Karpas-422 (cell line): ENCODE measurements around the gene GPR162. TPM values are rescaled to one million over a fixed set of nuclear protein-coding genes. Genes with fewer than 3 reads are reported as not detected.
A peak's percentile ranks its signal among the peaks of the same experiment; 100 is the strongest.

Experiments
- DNase-seq: peaks from one replicate; pipeline ENCODE4 v3.0.0-alpha.2; 2015
- H2AFZ ChIP-seq: fragments of 200-600 bp; sonication (generic); 2 replicates; pipeline ENCODE4 v1.6.1; 2014; ENCODE audit warnings: antibody characterized with exemption, low read length, mixed read lengths
- H3K27ac ChIP-seq: fragments of 200-600 bp; sonication (generic); 2 replicates; pipeline ENCODE4 v1.5.1; 2014; ENCODE audit warnings: mild to moderate bottlenecking, low read length, moderate library complexity
- H3K27me3 ChIP-seq: fragments of 200-600 bp; sonication (generic); 2 replicates; pipeline ENCODE4 v1.6.1; 2014; ENCODE audit warnings: low read length, mixed read lengths
- H3K36me3 ChIP-seq: fragments of 200-600 bp; sonication (generic); 2 replicates; pipeline ENCODE4 v1.6.1; 2014; ENCODE audit warnings: low read length, mixed read lengths; ENCODE audit not compliant: insufficient read depth
- H3K4me1 ChIP-seq: fragments of 200-600 bp; sonication (generic); 2 replicates; pipeline ENCODE4 v1.6.1; 2014; ENCODE audit warnings: mild to moderate bottlenecking, low read length, mixed read lengths
- H3K4me2 ChIP-seq: fragments of 200-600 bp; sonication (generic); 2 replicates; pipeline ENCODE4 v1.6.1; 2014; ENCODE audit warnings: low read length, low read depth, mild to moderate bottlenecking; ENCODE audit not compliant: poor library complexity, severe bottlenecking
- H3K4me3 ChIP-seq: fragments of 200-600 bp; sonication (generic); 2 replicates; pipeline ENCODE4 v1.5.1; 2014; ENCODE audit warnings: mild to moderate bottlenecking, antibody characterized with exemption, low read length, mixed read lengths
- H3K79me2 ChIP-seq: fragments of 200-600 bp; sonication (generic); 2 replicates; pipeline ENCODE4 v1.6.1; 2014; ENCODE audit warnings: mild to moderate bottlenecking, low read length, mixed read lengths
- H3K9ac ChIP-seq: fragments of 200-600 bp; sonication (generic); 2 replicates; pipeline ENCODE4 v1.6.0; 2014; ENCODE audit warnings: low read length
- H3K9me2 ChIP-seq: fragments of 200-600 bp; sonication (generic), shearing (Covaris generic); replicated peaks from 2 replicates; pipeline ENCODE4 v1.6.0; 2014; ENCODE audit warnings: mild to moderate bottlenecking, low read length, moderate library complexity; ENCODE audit not compliant: insufficient read depth
- H3K9me3 ChIP-seq: fragments of 300-700, 200-600 bp; sonication (generic); 2 replicates; pipeline ENCODE4 v1.6.1; 2014; ENCODE audit warnings: low read length, mixed read lengths
- H4K20me1 ChIP-seq: fragments of 200-600 bp; sonication (generic); 2 replicates; pipeline ENCODE4 v1.6.1; 2014; ENCODE audit warnings: mild to moderate bottlenecking, antibody characterized with exemption, low read length, low read depth; ENCODE audit not compliant: insufficient read depth
- total RNA-seq: library from RNA; depleted of rRNA; stranded (reverse); fragments of >200 nt; shearing (Covaris generic); gene quantifications from 2 replicates; pipeline ENCODE4 v1.2.3, GENCODE V29; 2014; ENCODE audit warnings: low replicate concordance

Gene GPR162
- total RNA-seq, 1 experiment from 2014 or later, result not detected

DNA sequence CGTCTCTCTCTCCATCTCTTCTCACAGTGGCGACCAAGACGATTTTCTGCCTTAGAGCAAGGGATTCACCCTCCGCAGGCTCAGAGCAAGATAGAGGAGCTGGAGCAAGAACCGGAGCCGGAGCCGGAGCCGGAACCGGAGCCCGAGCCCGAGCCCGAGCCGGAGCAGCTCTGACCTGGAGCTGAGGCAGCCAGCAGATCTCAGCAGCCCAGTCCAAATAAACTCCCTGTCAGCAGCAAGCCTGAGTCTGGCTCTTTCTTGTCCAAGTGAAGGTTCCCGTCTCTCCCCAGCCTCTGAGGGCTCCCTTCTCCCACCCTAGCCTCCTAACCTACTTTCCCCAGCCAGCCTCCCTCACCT lies 43.4 kb upstream of the GPR162 start:
- Histone ChIP-seq H4K20me1 (no peaks in the 10 kb centered on the region), H3K79me2 (no peaks in the 10 kb centered on the region), H3K4me1 (peaks cover 12% of the 10 kb centered on the region), H3K9me3 (no peaks in the 10 kb centered on the region), H3K4me3 (peak overlapping the region; percentile 69), H3K4me2 (peak overlapping the region; percentile 82), H3K27me3 (no peaks in the 10 kb centered on the region), H3K36me3 (no peaks in the 10 kb centered on the region), H3K9me2 (no peaks in the 10 kb centered on the region), H3K9ac (peak overlapping the region; percentile 59), H3K27ac (no peak overlapping the region), H2AFZ (peak overlapping the region; percentile 74; the same call in 1 of the 2 replicates)
- no peak for DNase-seq

DNA sequence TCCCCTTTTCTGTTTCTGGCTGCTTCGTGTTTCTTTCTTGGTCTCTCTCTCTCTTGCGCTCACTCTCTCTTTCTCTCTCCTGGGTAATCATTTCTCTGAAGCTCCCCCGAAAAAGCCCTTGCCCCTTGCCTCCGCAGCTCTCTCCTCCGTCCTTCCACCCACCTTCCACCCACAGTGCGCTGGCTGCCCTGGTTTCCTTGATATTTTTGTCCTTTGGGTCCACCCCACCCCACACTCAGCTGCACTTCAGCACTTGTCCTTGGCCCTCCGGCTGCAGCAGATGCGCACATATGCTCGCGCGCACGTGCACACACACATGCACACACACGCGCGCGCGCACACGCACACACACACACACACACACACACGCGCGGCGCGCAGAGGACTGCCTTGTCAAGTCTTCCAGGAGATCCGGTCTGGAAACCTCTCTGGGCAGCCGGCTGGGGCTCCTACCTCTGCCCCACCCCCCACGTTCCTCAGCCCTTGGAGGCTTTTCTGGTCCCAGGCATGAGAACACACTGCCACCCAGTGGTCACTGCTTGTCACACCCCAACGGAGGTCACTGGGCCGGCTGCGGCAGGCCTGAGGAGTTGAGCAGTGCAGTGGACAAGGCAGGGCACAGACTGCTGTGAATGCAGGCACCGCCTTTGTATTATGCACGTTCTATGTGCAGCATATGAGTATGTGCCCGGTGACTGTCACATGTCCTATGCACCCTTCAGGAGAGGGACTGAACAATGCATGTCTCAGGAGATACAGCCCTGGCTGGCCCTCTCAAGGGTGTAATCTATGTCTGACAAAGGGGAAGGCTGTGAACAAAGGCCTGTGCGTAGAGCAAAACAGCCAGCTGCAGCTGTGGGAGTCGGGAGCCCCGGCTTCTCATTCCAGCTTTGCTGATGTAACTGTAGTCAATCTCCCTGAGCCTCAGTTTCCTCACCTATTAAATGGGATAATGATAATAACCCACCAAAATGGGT lies 42.8 kb upstream of the GPR162 start:
- no peaks in the 10 kb centered on the region for H3K79me2 ChIP-seq
- H3K9ac ChIP-seq, result peak overlapping the region; percentile 59
- peak; percentile 97 for DNase-seq
- peaks cover 12% of the 10 kb centered on the region for H3K4me1 ChIP-seq
- peak overlapping the region; percentile 74; the same call in 1 of the 2 replicates for H2AFZ ChIP-seq
- no peaks in the 10 kb centered on the region for H4K20me1 ChIP-seq
- no peaks in the 10 kb centered on the region for H3K27me3 ChIP-seq
- H3K4me2 ChIP-seq, result peak overlapping the region; percentile 82
- peak overlapping the region; percentile 69 for H3K4me3 ChIP-seq
- H3K9me3 ChIP-seq, result no peaks in the 10 kb centered on the region
- H3K27ac ChIP-seq, result no peak overlapping the region
- no peaks in the 10 kb centered on the region for H3K36me3 ChIP-seq
- no peaks in the 10 kb centered on the region for H3K9me2 ChIP-seq

DNA sequence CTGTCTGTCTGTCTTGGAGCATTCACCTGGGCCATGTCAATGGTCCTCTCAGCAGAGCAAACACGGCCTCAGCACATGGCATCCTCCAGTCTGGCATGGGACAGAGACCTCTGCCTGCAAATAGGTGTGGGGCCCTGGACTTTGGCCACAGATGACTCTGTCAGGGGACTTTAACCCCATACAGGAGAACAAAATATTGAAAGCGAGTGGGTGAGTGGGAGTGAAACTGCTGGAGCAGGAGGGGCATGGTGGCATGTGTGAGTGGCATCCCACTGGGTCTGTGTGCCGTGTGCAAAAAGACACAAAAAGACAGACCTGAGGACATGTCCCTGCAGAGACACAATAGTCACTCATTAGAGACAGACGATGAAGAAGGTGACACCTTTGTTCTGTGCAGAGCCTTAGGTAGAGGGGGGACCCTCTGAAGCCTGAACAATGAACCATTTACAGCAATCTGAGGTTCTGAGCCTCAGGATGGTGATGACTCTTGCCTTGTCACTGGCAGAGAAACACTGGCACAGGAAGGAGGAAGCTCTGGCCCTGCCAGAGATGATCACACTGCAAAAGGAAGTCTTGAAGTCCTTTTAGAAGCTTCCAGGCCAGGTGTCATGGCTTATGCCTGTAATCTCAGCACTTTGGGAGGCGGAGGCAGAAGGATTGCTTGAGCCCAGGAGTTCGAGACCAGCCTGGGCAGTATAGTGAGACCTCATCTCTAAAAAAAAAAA lies 41.8 kb upstream of the GPR162 start:
- H3K4me1 ChIP-seq, result peaks cover 12% of the 10 kb centered on the region
- no peaks in the 10 kb centered on the region for H4K20me1 ChIP-seq
- no peaks in the 10 kb centered on the region for H3K79me2 ChIP-seq
- H3K27ac ChIP-seq, result no peak overlapping the region
- H3K9me3 ChIP-seq, result no peaks in the 10 kb centered on the region
- no peak overlapping the region for H3K4me3 ChIP-seq
- H3K27me3 ChIP-seq, result no peaks in the 10 kb centered on the region
- no peak for DNase-seq
- H3K9me2 ChIP-seq, result no peaks in the 10 kb centered on the region
- no peaks in the 10 kb centered on the region for H3K36me3 ChIP-seq
- no peak overlapping the region for H3K4me2 ChIP-seq
- no peak overlapping the region for H2AFZ ChIP-seq
- no peak overlapping the region for H3K9ac ChIP-seq

DNA sequence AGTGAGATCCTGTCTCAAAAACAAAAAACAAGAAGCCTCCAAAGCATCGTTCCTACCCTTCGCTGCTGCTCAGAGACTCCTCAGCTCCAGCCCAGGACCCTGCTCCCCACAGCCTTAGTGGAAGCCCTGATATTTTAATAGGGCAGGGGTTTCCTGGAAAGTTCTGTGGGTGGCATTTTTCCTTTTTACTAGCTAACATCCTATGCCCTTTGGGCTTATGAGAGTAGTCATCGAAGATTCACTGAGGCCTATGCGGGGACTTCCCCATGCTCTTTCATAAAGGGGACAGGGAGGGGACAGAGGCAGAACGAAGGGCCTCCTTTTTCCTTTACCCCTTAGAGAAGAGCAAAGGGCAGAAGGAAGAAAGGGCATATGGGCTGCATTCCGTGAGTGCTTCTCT lies 41.0 kb upstream of the GPR162 start:
- Histone ChIP-seq H3K4me1 (peaks cover 12% of the 10 kb centered on the region), H3K27me3 (no peaks in the 10 kb centered on the region), H3K27ac (no peak overlapping the region), H3K9me2 (no peaks in the 10 kb centered on the region), H4K20me1 (no peaks in the 10 kb centered on the region), H3K36me3 (no peaks in the 10 kb centered on the region), H3K9me3 (no peaks in the 10 kb centered on the region), H3K4me2 (no peak overlapping the region), H2AFZ (no peak overlapping the region), H3K4me3 (no peak overlapping the region), H3K9ac (no peak overlapping the region), H3K79me2 (no peaks in the 10 kb centered on the region)
- no peak for DNase-seq

DNA sequence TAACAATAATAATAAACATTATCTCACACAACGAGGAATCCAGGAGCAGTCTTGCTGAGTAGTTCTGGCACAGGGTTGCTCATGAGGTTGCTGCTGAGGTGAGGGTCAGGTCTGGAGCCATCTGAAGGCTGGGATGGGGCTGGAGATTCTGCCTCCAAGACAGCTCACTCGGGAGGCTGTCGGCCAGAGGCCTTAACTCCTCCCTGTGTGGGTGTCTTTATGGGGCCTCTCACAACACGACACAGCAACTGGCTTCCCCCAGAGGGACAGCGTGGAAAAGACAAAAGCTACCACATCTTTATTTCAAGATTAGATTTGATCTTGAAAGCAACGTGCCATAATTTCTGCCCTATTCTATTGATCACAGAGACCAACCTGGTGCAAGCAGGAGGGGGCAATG lies 39.5 kb upstream of the GPR162 start:
- H3K4me1 ChIP-seq, result peaks cover 12% of the 10 kb centered on the region
- H3K9me3 ChIP-seq, result no peaks in the 10 kb centered on the region
- H3K36me3 ChIP-seq, result no peaks in the 10 kb centered on the region
- H3K79me2 ChIP-seq, result no peaks in the 10 kb centered on the region
- no peak overlapping the region for H3K4me2 ChIP-seq
- no peak overlapping the region for H3K27ac ChIP-seq
- H3K9ac ChIP-seq, result no peak overlapping the region
- H3K9me2 ChIP-seq, result no peaks in the 10 kb centered on the region
- no peaks in the 10 kb centered on the region for H4K20me1 ChIP-seq
- H3K4me3 ChIP-seq, result no peak overlapping the region
- DNase-seq, result no peak
- H3K27me3 ChIP-seq, result no peaks in the 10 kb centered on the region
- H2AFZ ChIP-seq, result peak overlapping the region; percentile 52

DNA sequence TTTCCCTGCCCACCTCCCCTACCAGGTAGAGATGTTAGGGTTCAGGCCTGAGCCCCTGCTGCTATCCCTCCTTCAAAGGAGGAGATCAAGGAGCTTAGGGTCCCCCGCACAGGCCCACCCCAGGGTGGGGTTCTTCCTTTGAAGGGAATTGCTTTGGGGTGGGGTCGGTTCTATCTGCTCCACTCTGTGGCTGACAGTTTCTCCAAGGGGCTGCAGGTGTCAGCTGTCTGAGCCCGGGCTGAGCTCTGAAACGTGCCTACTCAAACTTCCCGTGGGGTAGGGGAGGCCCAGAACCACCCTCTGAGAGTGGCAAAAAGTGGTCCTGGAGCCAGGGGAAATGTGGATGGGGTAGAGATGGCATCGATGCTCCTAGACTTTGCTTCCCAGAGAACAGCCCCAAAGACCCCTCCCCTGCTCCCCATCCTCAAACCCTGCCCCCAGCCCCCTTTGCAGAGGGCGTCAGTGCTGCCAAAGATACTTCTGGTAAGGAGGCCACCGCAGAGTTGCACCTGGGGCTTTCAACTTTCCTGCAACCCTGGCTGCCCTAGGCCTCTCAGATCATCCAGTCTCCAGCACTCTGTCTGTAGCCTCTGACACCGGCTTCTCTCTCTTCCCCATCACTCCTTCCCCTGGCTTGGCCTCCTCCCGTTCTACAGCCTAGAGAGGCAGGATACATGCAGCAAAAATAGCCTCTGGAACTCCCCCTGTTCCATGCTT lies 38.6 kb upstream of the GPR162 start:
- Histone ChIP-seq H3K9ac (no peak overlapping the region), H3K27me3 (no peaks in the 10 kb centered on the region), H3K36me3 (no peaks in the 10 kb centered on the region), H3K27ac (no peak overlapping the region), H3K4me1 (peaks cover 11% of the 10 kb centered on the region), H3K4me2 (no peak overlapping the region), H3K79me2 (no peaks in the 10 kb centered on the region), H3K4me3 (no peak overlapping the region), H4K20me1 (no peaks in the 10 kb centered on the region), H3K9me3 (no peaks in the 10 kb centered on the region), H2AFZ (no peak overlapping the region), H3K9me2 (no peaks in the 10 kb centered on the region)
- no peak for DNase-seq

DNA sequence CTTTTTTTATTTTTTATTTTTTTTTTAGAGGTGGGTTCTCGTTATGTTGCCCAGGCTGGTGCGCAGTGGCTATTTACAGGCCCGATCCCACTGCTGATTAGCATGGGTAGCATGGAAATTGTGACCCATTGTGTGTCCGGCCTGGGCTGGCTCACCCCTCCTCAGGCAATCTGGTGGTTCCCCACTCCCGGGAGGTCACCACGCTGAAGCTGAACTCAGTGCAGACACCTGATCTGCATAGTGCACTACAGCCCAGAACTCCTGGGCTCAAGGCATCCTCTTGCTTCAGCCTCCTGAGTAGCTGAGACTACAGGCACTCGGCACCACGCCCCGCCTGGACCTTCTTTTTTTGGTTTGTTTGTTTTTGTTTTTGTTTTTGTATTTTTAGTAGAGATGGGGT lies 37.8 kb upstream of the GPR162 start:
- H3K79me2 ChIP-seq, result no peaks in the 10 kb centered on the region
- no peaks in the 10 kb centered on the region for H3K9me2 ChIP-seq
- H4K20me1 ChIP-seq, result no peaks in the 10 kb centered on the region
- no peaks in the 10 kb centered on the region for H3K9me3 ChIP-seq
- no peak overlapping the region for H3K4me3 ChIP-seq
- no peaks in the 10 kb centered on the region for H3K36me3 ChIP-seq
- H3K4me2 ChIP-seq, result no peak overlapping the region
- H3K4me1 ChIP-seq, result peaks cover 3% of the 10 kb centered on the region
- H3K27ac ChIP-seq, result no peak overlapping the region
- no peak overlapping the region for H2AFZ ChIP-seq
- H3K9ac ChIP-seq, result no peak overlapping the region
- DNase-seq, result no peak
- H3K27me3 ChIP-seq, result no peaks in the 10 kb centered on the region

DNA sequence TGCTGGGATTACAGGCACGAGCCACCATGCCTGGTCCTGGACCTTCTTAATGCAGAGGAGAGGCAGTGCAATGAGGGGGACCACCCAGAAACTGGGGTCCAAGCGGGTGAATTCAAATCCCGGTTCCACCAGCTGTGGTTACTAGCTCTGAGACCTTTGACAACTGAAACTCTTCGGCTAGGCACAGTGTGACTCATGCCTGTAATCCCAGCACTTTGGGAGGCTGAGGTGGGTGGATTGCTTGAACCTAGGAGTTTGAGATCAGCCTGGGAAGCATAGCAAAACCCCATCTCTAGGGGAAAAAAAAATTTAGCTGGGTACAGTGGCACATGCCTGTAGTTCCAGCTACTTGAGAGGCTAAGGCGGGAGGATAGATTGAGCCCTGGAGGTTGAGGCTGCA lies 37.3 kb upstream of the GPR162 start:
- no peak overlapping the region for H3K4me3 ChIP-seq
- H3K36me3 ChIP-seq, result no peaks in the 10 kb centered on the region
- no peaks in the 10 kb centered on the region for H3K79me2 ChIP-seq
- no peaks in the 10 kb centered on the region for H3K27me3 ChIP-seq
- H3K9me2 ChIP-seq, result no peaks in the 10 kb centered on the region
- H3K27ac ChIP-seq, result no peak overlapping the region
- no peaks in the 10 kb centered on the region; the same call in 1 of the 2 replicates for H3K4me1 ChIP-seq
- H3K4me2 ChIP-seq, result no peak overlapping the region
- no peaks in the 10 kb centered on the region for H4K20me1 ChIP-seq
- H3K9me3 ChIP-seq, result no peaks in the 10 kb centered on the region
- DNase-seq, result no peak
- no peak overlapping the region for H2AFZ ChIP-seq
- H3K9ac ChIP-seq, result no peak overlapping the region
